IMR-90 (cell line): ENCODE measurements around the gene MAML2. TPM values are rescaled to one million over a fixed set of nuclear protein-coding genes. Genes with fewer than 3 reads are reported as not detected.
A peak's percentile ranks its signal among the peaks of the same experiment; 100 is the strongest.

Experiments
- ATAC-seq: fragments of 200-7000 bp; cut with Tn5 transposase; 2 replicates; pipeline ENCODE4 v1.9.1; 2020; ENCODE audit warnings: low read depth, mild to moderate bottlenecking, moderate library complexity
- BruUV-seq: library from RNA; stranded (reverse); fragments of 400-500 nt; replicated peaks from 2 replicates; lab custom pipeline; 2021; lab: Mats Ljungman, UMichigan
- CTCF ChIA-PET: fragments of 300-600 bp; formaldehyde crosslinking; extraction: SDS; loops from one replicate; lab custom pipeline; 2021; ENCODE audit warnings: antibody characterized with exemption; lab: Yijun Ruan, JAX
- POLR2A ChIA-PET: fragments of 300-600 bp; sonication (Branson Sonifier 250); formaldehyde crosslinking; loops from one replicate; lab custom pipeline; 2022; ENCODE audit warnings: antibody characterized with exemption; ENCODE audit not compliant: unreplicated experiment; lab: Charles Lee
- DNase-seq: peaks from one replicate; pipeline ENCODE4 v3.0.0; 2013
- H2AFZ ChIP-seq: replicated peaks from 2 replicates; pipeline ENCODE3; 2013; ENCODE audit warnings: low read length, mild to moderate bottlenecking; ENCODE audit not compliant: poor library complexity
- H2AK5ac ChIP-seq: 2 replicates; pipeline ENCODE4 v1.6.1; 2013; ENCODE audit warnings: low read depth, low read length, inconsistent platforms
- H2AK9ac ChIP-seq: replicated peaks from 2 replicates; pipeline ENCODE3; 2013; ENCODE audit warnings: mild to moderate bottlenecking, low read depth, low read length, moderate library complexity; ENCODE audit not compliant: poor library complexity
- H2BK120ac ChIP-seq: 2 replicates; pipeline ENCODE4 v1.6.1; 2013; ENCODE audit warnings: low read depth, low read length, inconsistent platforms
- H2BK15ac ChIP-seq: 3 replicates; pipeline ENCODE4 v1.6.1; 2013; ENCODE audit warnings: low read depth, low read length, inconsistent platforms
- H2BK20ac ChIP-seq: 2 replicates; pipeline ENCODE4 v1.6.1; 2013; ENCODE audit warnings: low read depth, mild to moderate bottlenecking, inconsistent platforms, low read length, moderate library complexity
- H2BK5ac ChIP-seq: 2 replicates; pipeline ENCODE4 v1.6.1; 2013; ENCODE audit warnings: mild to moderate bottlenecking, low read depth, low read length, inconsistent platforms; ENCODE audit not compliant: poor library complexity, severe bottlenecking
- H3K14ac ChIP-seq: replicated peaks from 2 replicates; pipeline ENCODE4 v1.6.1; 2013; ENCODE audit warnings: low read depth, low read length, inconsistent platforms
- H3K18ac ChIP-seq: 2 replicates; pipeline ENCODE4 v1.6.1; 2013; ENCODE audit warnings: low read depth, low read length, control low read depth
- H3K23ac ChIP-seq: 2 replicates; pipeline ENCODE4 v1.6.1; 2013; ENCODE audit warnings: low read depth, low read length, inconsistent platforms
- H3K27ac ChIP-seq: 2 replicates; pipeline ENCODE4 v1.5.1; 2013; ENCODE audit warnings: mild to moderate bottlenecking, control low read depth, low read length; ENCODE audit not compliant: insufficient read depth
- H3K27me3 ChIP-seq: 2 replicates; pipeline ENCODE4 v1.6.1; 2013; ENCODE audit warnings: low read length; ENCODE audit not compliant: control insufficient read depth, insufficient read depth
- H3K36me3 ChIP-seq: 2 replicates; pipeline ENCODE4 v1.6.1; 2013; ENCODE audit warnings: low read length, mixed read lengths; ENCODE audit not compliant: control insufficient read depth, insufficient read depth
- H3K4ac ChIP-seq: 2 replicates; pipeline ENCODE4 v1.6.1; 2013; ENCODE audit warnings: low read depth, low read length, inconsistent platforms
- H3K4me1 ChIP-seq: 2 replicates; pipeline ENCODE4 v1.6.1; 2013; ENCODE audit warnings: low read length, mixed read lengths; ENCODE audit not compliant: control insufficient read depth, insufficient read depth
- H3K4me2 ChIP-seq: 2 replicates; pipeline ENCODE4 v1.6.1; 2013; ENCODE audit warnings: low read depth, mild to moderate bottlenecking, control low read depth, low read length, moderate library complexity
- H3K4me3 ChIP-seq: 2 replicates; pipeline ENCODE4 v1.5.1; 2013; ENCODE audit warnings: low read depth, mild to moderate bottlenecking, control low read depth, low read length, moderate library complexity; ENCODE audit not compliant: insufficient read depth
- H3K56ac ChIP-seq: 2 replicates; pipeline ENCODE4 v1.6.1; 2013; ENCODE audit warnings: low read length, inconsistent platforms; ENCODE audit not compliant: insufficient read depth; ENCODE audit errors: extremely low read depth
- H3K79me1 ChIP-seq, 2 experiments: 2 replicates each; pipeline ENCODE4 v1.6.1; 2013; ENCODE audit warnings: low read length in 2 of 2, inconsistent platforms in 1 of 2, low read depth in 1 of 2
- H3K9ac ChIP-seq: 2 replicates; pipeline ENCODE4 v1.6.1; 2013; ENCODE audit warnings: low read depth, low read length, control low read depth
- H3K9me1 ChIP-seq: 2 replicates; pipeline ENCODE4 v1.6.1; 2013; ENCODE audit warnings: low read length, inconsistent platforms; ENCODE audit not compliant: insufficient read depth
- H3K9me3 ChIP-seq: 2 replicates; pipeline ENCODE4 v1.6.1; 2013; ENCODE audit warnings: low read length; ENCODE audit not compliant: control insufficient read depth, insufficient read depth
- H4K20me1 ChIP-seq: 2 replicates; pipeline ENCODE4 v1.6.1; 2013; ENCODE audit warnings: low read length, inconsistent platforms; ENCODE audit not compliant: insufficient read depth
- H4K5ac ChIP-seq: 2 replicates; pipeline ENCODE4 v1.6.1; 2013; ENCODE audit warnings: mild to moderate bottlenecking, low read depth, low read length, control low read depth
- H4K8ac ChIP-seq, 2 experiments: 2 replicates each; pipeline ENCODE4 v1.6.1; 2013; ENCODE audit warnings: low read depth in 2 of 2, low read length in 2 of 2, control low read depth in 1 of 2, inconsistent platforms in 1 of 2
- H4K91ac ChIP-seq: 2 replicates; pipeline ENCODE4 v1.6.1; 2013; ENCODE audit warnings: low read depth, low read length, inconsistent platforms; ENCODE audit not compliant: insufficient read depth
- BHLHE40 ChIP-seq: fragments of 150-350 bp; IDR thresholded peaks from 2 replicates; pipeline ENCODE4 v1.6.1; 2016; ENCODE audit warnings: mild to moderate bottlenecking, low read depth, low read length
- MAZ ChIP-seq: IDR thresholded peaks from 2 replicates; pipeline ENCODE4 v1.6.1; 2012; ENCODE audit warnings: low read depth, mild to moderate bottlenecking, low read length, improper control_type of control experiment, moderate library complexity, borderline replicate concordance
- WGBS, 2 experiments: methylation state at CpG; one replicate each; pipeline versions ENCODE4 v1.1.5 to v1.1.7; 2013; ENCODE audit warnings: missing lambda C conversion rate in 2 of 2; ENCODE audit not compliant: insufficient read length in 1 of 2; ENCODE audit errors: extremely low coverage in 2 of 2; 5-methylcytosine and 5-hydroxymethylcytosine counted together
- dilution Hi-C: fragments of 300-500 bp; cut with HindIII; formaldehyde crosslinking; loops from one replicate; pipeline ENCODE4 v1.14.3; 2018; ENCODE audit warnings: low sequenced_read_pairs; ENCODE audit not compliant: unreplicated experiment
- in situ Hi-C: fragments of 300-500 bp; cut with MboI; formaldehyde crosslinking; loops from 3 replicates; pipeline ENCODE4 v1.14.3; 2019; ENCODE audit warnings: low sequenced_read_pairs, inconsistent platforms, mixed read lengths
- intact Hi-C: fragments of 100-400 bp; cut with micrococcal nuclease; formaldehyde crosslinking; loops from 2 replicates; pipeline ENCODE4 v1.10.0; 2022
- polyA plus RNA-seq, 3 experiments: library from polyadenylated mRNA; depleted of rRNA; stranded (reverse); fragments of >200 nt; gene quantifications; 2 replicates each; pipeline ENCODE4 v1.2.3, GENCODE V29; 2012; ENCODE audit warnings: low replicate concordance in 1 of 3
- total RNA-seq: library from RNA; depleted of rRNA; stranded (reverse); fragments of >200 nt; gene quantifications from 2 replicates; pipeline ENCODE4 v1.2.3, GENCODE V29; 2012
- TF ChIP-seq, protein P1 (sequence below): fragments of 150-350 bp; IDR thresholded peaks from 2 replicates; pipeline ENCODE4 v1.6.1; 2017; ENCODE audit warnings: mild to moderate bottlenecking, antibody characterized with exemption, low read length, low read depth

Gene MAML2
- total and polyA plus RNA-seq, 2 of the 4 experiments (the other 2 are of a cell fraction) = 15.0 to 19.5 TPM

DNA sequence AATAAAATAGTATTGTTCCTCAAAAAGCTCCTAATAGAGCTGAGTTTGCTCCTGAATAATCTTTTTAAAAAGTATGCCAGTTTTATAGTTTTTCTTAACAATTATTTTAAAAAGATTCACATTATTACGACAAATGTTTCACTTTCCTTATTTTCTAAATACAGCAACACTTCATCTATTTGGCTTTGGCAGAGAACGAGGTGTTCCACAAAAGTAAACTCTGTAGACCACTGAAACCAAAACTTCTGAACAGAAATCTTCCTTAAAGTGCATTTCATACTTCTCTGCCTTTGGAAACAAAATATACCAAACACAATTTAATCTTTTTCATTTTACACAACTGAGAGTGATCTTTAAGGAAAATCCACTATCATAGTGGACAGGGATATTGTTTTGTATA lies 285.5 kb downstream of the MAML2 start:
- H3K9ac ChIP-seq = peak overlapping the region; percentile 36; the same call in 1 of the 2 replicates
- no peak overlapping the region for H4K91ac ChIP-seq
- H3K27me3 ChIP-seq = no peaks in the 10 kb centered on the region
- TF ChIP-seq, protein P1, sequence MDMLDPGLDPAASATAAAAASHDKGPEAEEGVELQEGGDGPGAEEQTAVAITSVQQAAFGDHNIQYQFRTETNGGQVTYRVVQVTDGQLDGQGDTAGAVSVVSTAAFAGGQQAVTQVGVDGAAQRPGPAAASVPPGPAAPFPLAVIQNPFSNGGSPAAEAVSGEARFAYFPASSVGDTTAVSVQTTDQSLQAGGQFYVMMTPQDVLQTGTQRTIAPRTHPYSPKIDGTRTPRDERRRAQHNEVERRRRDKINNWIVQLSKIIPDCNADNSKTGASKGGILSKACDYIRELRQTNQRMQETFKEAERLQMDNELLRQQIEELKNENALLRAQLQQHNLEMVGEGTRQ = no peak
- TF ChIP-seq MAZ (no peak), BHLHE40 (no peak)
- H3K27ac ChIP-seq = no peak overlapping the region
- no TSS peak for BruUV-seq
- H3K79me1 ChIP-seq = peaks cover 9 to 57% of the 10 kb centered on the region in 2 experiments; a peak in 3 of 4 replicates
- 0% methylated on average over 1 of the region's 2 CpGs; no CpG with 5 or more reads in 1 of the 2 experiments for WGBS, 2 experiments
- H3K18ac ChIP-seq = no peak overlapping the region
- H2BK15ac ChIP-seq = no peak overlapping the region
- H2AFZ ChIP-seq = no peak overlapping the region
- H4K20me1 ChIP-seq = no peaks in the 10 kb centered on the region
- H3K14ac ChIP-seq = 0 out of 2 replicates have a peak overlapping the region, but pooled peaks have one; percentile 5
- H3K9me1 ChIP-seq = peaks cover 7% of the 10 kb centered on the region
- ATAC-seq (no peak), DNase-seq (no peak)
- H2AK9ac ChIP-seq = no peak overlapping the region
- H3K36me3 ChIP-seq = no peaks in the 10 kb centered on the region
- intact Hi-C loops = loop anchor here (5.0 to 10.0 kb wide), 2 partner anchors 157 to 180 kb away; no protein-coding TSS in a partner anchor
- no peak overlapping the region for H2BK120ac ChIP-seq
- no peak overlapping the region for H3K4me3 ChIP-seq
- peak overlapping the region; percentile 53 for H2BK5ac ChIP-seq
- CTCF ChIA-PET = no interaction called here
- no peak overlapping the region for H2BK20ac ChIP-seq
- H3K4me1 ChIP-seq = peaks cover 29% of the 10 kb centered on the region
- in situ Hi-C loops = no loop called here
- peak overlapping the region in 1 of 2 experiments; percentile 31; a peak in 1 of 4 replicates for H4K8ac ChIP-seq
- peak overlapping the region; percentile 76 for H3K4me2 ChIP-seq
- POLR2A ChIA-PET = no interaction called here
- no peak overlapping the region for H2AK5ac ChIP-seq
- no peak overlapping the region for H3K56ac ChIP-seq
- no peak overlapping the region for H4K5ac ChIP-seq
- dilution Hi-C loops = no loop called here
- no peak overlapping the region for H3K4ac ChIP-seq
- no peaks in the 10 kb centered on the region for H3K9me3 ChIP-seq
- H3K23ac ChIP-seq = no peak overlapping the region
